NCI-H526 (cell line): ENCODE data around the gene SLA2.

Source experiments
- DNase-seq, 2 experiments: peaks; one replicate each; lab custom pipeline; 2025; lab: John Stamatoyannopoulos, UW

The SLA2 gene

DNA sequence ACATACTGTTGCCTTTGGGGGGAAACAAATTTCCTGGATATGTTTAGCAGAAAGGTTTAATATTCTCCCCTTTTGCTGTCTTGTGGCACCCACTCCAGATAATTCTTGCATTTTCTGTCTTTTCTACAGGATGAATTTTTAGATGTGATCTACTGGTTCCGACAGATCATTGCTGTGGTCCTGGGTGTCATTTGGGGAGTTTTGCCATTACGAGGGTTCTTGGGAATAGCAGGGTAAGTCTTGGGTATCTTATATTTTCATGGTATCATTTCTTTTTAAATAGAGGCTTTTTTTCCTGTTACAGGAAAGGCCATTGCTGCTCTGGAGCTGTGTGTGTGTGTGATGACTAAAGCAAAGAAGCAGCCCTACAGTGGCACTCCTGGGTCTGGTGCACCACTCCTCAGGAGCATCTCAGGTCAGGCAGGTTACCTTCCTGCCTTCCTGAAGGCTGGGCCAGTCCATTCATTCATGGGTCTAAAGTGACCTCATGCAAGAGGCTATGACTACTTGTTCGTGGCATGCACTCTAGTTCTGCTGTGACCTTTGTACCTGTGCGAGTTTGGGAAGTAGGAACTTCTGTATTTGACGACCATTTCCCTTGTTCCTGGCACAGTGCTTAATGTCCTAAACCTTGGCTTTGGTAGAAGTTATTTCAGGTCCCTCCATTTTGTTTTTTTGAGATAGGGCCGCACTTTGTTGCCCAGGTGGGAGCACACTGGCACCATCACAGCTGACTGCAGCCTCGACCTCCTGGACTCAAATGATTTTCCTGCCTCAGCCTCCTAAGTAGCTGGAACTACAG is 38.2 kb downstream of the SLA2 start:
- DNase-seq = no peak

DNA sequence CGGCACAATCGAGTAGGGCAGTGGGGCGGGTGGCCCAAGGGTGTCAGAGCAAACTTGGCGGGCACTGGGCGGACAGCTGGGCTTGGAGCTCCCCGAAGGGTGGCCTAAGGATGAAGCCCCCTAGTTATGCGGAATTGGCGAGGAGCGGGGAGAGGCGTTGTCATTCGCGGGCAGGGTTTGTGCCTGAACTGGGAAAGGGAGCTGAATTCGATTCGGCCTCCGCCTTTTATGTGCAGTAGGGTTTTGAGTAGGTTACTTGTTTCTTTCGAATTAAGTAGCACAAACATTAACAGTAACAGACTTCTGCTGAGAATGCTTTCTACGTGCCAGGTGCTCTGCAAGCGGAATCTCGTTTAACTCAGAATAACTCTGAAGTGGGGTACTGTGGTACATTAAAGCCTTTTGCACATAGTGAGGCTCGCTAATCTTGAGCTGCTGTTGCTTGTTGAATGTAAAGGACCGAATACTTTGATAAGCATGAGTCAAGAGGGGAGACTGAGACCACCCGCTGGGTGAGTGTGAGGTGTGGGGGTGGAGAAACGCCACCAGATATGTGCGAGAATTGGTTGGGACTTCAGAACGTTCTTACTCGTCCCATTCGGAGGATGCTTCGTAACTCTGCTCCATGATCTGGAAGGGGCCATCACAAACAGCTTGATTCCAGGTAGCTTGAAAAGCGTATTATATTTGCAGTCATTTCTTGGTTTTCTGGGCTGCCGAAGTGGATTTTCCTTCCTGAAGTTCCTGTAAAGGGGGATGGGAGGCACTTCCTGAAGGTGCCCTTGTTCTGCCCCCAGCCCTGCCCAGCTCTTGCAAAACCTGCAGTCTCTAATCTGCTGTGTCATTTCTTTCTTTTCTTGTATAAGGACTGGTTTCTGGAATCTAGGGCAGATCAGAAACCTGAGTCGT is 39.6 kb downstream of the SLA2 start:
- no peak for DNase-seq

DNA sequence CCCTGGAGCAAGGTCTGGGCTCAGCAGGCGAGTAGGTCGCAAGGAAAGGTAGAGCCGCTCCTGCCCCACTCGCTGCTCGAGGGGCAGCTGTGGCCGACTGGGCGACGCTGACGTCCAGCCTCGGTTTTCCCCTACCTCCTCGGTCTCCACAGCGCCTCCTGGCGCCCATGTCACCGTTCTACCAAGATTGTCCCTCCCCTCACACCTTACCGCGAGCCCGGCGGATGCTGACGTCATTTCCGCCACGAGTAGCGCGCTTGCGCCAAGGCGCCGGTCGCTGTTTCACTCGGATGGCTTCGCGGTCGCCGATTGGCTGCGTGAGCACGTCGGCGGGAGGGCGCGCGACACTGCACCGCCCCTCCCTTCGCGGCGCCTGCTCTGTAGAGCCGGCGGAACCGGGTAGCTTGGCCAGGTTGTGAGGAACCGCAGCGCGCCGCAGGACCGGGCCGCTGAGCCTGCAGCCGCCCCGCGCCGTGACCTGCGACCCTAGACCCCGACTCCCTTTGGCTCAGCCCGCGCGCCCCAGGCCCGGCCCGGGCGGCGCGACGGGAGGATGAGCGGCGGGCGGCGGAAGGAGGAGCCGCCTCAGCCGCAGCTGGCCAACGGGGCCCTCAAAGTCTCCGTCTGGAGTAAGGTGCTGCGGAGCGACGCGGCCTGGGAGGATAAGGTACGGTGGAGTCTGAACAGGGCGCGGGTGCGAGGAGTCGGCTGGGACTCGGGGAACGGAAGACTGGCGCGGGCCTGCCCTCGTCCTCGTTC is 40.4 kb downstream of the SLA2 start, which contains the start of gene RAB5IF:
TSS of gene RAB5IF (plus strand) at position 381 of the 759 bp plus-strand sequence. CDS start at position 554, 173 bp downstream.
- peak; percentile 96 to 100 for DNase-seq

- DNase-seq = peak in 1 of 2 experiments; percentile 64
These were observed 41.0 kb downstream of the SLA2 start for GRCh38 chr20:36604952-36605398.

DNA sequence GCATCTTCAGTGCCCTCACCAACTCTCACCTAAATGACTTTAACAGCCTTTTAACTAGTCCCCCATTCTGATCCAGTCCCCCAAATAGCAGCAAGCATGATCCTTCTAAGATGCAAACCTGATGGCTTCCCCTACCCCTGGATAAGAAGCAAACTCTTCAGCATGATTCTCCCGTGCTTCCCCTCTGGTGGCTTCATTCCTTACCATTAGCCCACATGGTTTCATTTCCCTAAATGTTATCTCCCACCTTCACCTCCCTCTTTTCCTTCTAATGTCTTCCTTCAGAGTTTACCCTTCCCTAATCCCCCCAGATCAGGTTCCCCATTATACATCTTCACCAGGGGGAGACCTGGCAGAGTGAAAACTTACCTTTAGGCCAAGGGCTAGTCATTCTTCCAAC is 44.5 kb downstream of the SLA2 start:
- DNase-seq = no peak

- no peak for DNase-seq
These were observed 46.1 kb downstream of the SLA2 start for GRCh38 chr20:36599912-36600345.

- DNase-seq = no peak
These were observed 52.6 kb downstream of the SLA2 start for GRCh38 chr20:36593347-36593929.

DNA sequence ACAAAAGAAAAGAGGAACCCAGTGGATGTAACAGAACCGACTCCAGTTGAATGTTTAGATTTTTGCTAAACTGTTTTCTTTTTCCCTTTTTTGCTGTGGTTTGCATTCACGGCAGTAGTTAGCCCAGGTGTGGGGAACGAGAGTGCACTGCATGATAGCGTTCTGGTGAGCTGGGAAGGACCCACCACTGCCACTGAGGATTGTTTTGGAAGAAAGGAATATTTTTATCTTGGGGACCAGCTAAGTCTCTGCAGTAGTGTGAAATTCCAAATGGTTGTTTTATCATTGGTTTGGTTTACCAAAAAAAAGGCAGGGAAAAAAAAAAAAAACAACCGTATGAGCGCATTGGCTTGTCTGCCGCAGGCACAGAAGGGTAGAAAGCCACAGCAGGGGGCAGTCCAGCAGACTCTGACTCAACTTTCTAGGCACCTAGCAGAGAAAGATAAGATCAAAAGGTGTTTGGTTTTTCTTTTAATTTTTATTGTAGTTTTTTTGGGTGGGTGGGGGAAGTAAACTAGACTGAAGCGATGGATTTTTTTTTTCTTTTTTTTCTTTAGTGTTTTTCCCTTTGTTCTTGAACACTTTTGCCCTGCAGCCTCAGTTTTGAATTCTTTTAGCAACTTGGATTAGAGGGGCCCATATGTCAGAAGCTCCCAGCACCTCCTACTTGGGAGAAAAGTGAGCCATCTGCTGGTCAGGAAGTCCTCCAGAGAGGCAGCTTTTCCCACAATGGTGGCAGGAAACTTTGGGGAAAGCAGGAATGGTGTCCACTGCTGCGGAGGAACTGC is 53.9 kb downstream of the SLA2 start:
- peak in 1 of 2 experiments; percentile 52 for DNase-seq

DNA sequence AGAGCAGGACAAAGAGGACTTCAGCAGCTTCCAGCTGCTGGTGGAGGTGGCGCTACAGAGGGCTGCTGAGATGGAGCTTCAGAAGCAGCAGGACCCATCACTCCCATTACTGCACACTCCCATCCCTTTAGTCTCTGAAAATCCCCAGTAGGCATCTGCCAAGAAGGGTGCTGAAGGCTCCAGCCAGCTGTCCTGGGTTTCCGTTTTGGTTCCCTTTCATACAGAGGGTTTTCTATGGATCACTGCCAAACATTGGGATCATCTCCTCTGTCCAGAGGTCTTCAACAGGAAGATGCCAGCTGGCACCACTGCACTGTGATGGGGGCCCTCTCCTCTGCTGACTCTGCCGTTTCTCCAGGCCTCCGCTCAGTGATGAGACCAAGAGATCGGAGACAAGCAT is 54.7 kb downstream of the SLA2 start:
- DNase-seq = no peak

GRCh38 chr20:36587388-36588070 is 58.5 kb downstream of the SLA2 start:
- DNase-seq = no peak

- peak; percentile 97 for DNase-seq
These were observed 60.4 kb downstream of the SLA2 start for GRCh38 chr20:36585410-36586125.

DNA sequence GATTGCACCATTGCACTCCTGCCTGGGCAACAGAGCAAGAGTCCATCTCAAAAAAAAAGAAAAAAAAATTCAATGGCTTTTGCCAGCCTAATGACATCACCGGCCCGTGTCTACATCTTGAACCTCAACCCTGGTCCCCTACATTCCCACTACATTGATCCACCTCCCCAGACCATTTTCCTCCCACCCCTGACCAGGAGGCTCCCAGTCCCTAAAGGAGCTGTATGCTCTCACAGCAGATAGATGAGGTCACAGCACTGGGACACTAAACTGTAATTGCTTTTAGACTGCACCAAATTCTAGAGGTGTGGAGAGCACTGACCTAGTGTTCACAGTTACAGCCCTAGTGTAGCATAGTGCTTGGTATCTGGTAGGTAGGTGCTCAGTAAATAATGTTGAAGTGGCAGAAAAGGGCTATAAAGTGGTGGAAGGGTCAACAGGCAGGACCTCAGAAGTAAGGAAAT is 61.9 kb downstream of the SLA2 start:
- DNase-seq = no peak

GRCh38 chr20:36582821-36583220 is 63.2 kb downstream of the SLA2 start:
- DNase-seq = no peak

- DNase-seq = no peak
These were observed 63.7 kb downstream of the SLA2 start for GRCh38 chr20:36582322-36582721.

- no peak for DNase-seq
These were observed 65.9 kb downstream of the SLA2 start for GRCh38 chr20:36579996-36580545.

- no peak for DNase-seq
These were observed 67.5 kb downstream of the SLA2 start for GRCh38 chr20:36578356-36579041.

DNA sequence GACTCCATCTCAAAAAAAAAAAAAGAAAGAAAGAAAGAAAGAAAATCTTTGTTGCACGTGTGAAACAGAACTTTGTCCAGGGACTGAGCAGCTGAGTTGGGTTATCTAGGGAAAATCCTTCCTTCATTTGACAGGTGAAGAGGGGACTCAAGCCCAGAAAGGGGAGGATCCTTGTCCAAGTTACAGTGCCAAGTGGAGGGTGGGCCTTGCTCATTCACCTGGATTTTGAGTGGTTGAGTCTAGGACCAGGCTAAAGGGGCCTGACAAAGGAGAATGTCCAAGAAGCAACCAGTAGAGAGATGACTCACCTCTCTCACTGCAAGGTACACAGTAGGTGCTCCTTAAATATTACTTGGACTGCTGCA is 69.9 kb downstream of the SLA2 start:
- DNase-seq = no peak

- DNase-seq = peak; percentile 38 to 63
These were observed 71.4 kb downstream of the SLA2 start for GRCh38 chr20:36574366-36575135.
